SU-DHL-6 (cell line): ENCODE data around the gene GCN1.

Source experiments
- H2AFZ ChIP-seq: fragments of 200-600 bp; sonication (generic); 2 replicates; pipeline ENCODE4 v1.6.1; 2014; ENCODE audit warnings: low read depth, mild to moderate bottlenecking, moderate library complexity, mixed read lengths, antibody characterized with exemption, low read length; ENCODE audit not compliant: severe bottlenecking
- H3F3A ChIP-seq: fragments of 200-600 bp; shearing (Covaris generic); 2 replicates; pipeline ENCODE4 v1.6.0; 2016; ENCODE audit warnings: antibody characterized with exemption, mild to moderate bottlenecking; ENCODE audit not compliant: insufficient read depth
- H3K27ac ChIP-seq: fragments of 200-600 bp; sonication (generic); 2 replicates; pipeline ENCODE4 v1.5.1; 2016; ENCODE audit warnings: low read depth, mild to moderate bottlenecking, low read length, moderate library complexity, mixed read lengths
- H3K27me3 ChIP-seq: fragments of 200-600 bp; sonication (generic), shearing (Covaris generic); 2 replicates; pipeline ENCODE4 v1.6.0; 2014; ENCODE audit warnings: mild to moderate bottlenecking, low read length
- H3K36me3 ChIP-seq: fragments of 200-600 bp; sonication (generic); 2 replicates; pipeline ENCODE4 v1.6.1; 2014; ENCODE audit warnings: mild to moderate bottlenecking, low read length, mixed read lengths
- H3K4me2 ChIP-seq: fragments of 300-600, 200-600 bp; shearing (Covaris generic), sonication (generic); 2 replicates; pipeline ENCODE4 v1.6.0; 2014; ENCODE audit warnings: low read length, low read depth, mild to moderate bottlenecking; ENCODE audit not compliant: poor library complexity, severe bottlenecking
- H3K4me3 ChIP-seq: fragments of 200-600 bp; sonication (generic); 2 replicates; pipeline ENCODE4 v1.5.1; 2014; ENCODE audit warnings: antibody characterized with exemption, low read length, mild to moderate bottlenecking, mixed read lengths; ENCODE audit not compliant: insufficient read depth, poor library complexity, severe bottlenecking
- H3K79me2 ChIP-seq: fragments of 200-600 bp; sonication (generic); 2 replicates; pipeline ENCODE4 v1.6.1; 2014; ENCODE audit warnings: mild to moderate bottlenecking, low read length, moderate library complexity; ENCODE audit not compliant: insufficient read depth
- H3K9ac ChIP-seq: fragments of 200-600 bp; sonication (generic); 2 replicates; pipeline ENCODE4 v1.7.0; 2014; ENCODE audit warnings: mild to moderate bottlenecking, low read length
- H3K9me2 ChIP-seq: fragments of 200-600 bp; sonication (generic); replicated peaks from 2 replicates; pipeline ENCODE4 v1.6.1; 2014; ENCODE audit warnings: low read length; ENCODE audit not compliant: insufficient read depth
- H3K9me3 ChIP-seq: fragments of 200-600 bp; sonication (generic); 2 replicates; pipeline ENCODE4 v1.6.1; 2014; ENCODE audit warnings: low read length, mixed read lengths; ENCODE audit not compliant: insufficient read depth
- H4K20me1 ChIP-seq: fragments of 200-600 bp; sonication (generic); 2 replicates; pipeline ENCODE4 v1.6.1; 2014; ENCODE audit warnings: low read depth, mild to moderate bottlenecking, antibody characterized with exemption, low read length, moderate library complexity, mixed read lengths
- EZH2phosphoT487 ChIP-seq: fragments of 200-600 bp; sonication (generic), shearing (Covaris generic); conservative IDR thresholded peaks from 2 replicates; pipeline ENCODE4 v1.6.1; 2018; ENCODE audit warnings: mild to moderate bottlenecking, antibody characterized with exemption, low read length, moderate library complexity, mixed read lengths
- TF ChIP-seq, protein P1 (sequence below): fragments of 200-600 bp; sonication (generic); IDR thresholded peaks from one replicate; pipeline ENCODE4 v1.5.1; 2017; ENCODE audit warnings: antibody characterized with exemption, mild to moderate bottlenecking, low read length, moderate library complexity; ENCODE audit not compliant: insufficient read depth, poor library complexity, severe bottlenecking

The GCN1 gene

DNA sequence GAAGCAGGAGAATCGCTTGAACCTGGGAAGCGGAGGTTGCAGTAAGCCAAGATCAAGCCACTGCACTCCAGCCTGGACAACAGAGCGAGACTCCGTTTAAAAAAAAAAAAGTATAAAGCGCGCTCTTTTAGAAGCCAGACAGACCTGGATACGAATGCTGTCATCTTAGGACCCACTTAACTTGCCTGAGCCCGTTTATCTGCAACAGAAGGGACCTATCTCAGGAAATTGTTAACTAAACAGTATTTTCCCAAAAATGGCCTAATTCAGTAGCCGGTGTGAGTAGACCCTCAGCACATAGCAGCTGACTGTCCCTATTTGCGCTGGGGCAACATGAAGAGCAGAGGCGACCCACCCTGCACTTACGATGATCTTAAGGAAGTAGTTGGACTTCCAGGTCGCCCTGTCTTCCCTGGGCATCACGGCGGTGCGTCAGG, 5.9 kb upstream of the GCN1 start:
- Histone ChIP-seq H3K27ac (peak overlapping the region; percentile 91), H3K4me2 (peak overlapping the region; percentile 96), H4K20me1 (peaks cover 11% of the 10 kb centered on the region), H3K9me2 (no peaks in the 10 kb centered on the region), H3F3A (peaks cover 54% of the 10 kb centered on the region), H3K36me3 (peaks cover 38% of the 10 kb centered on the region), H3K4me3 (peak overlapping the region; percentile 62), H3K9me3 (no peaks in the 10 kb centered on the region), H2AFZ (no peak overlapping the region), H3K9ac (peak overlapping the region; percentile 93), H3K27me3 (no peaks in the 10 kb centered on the region), H3K79me2 (peaks cover 30% of the 10 kb centered on the region)
- TF ChIP-seq, protein P1, sequence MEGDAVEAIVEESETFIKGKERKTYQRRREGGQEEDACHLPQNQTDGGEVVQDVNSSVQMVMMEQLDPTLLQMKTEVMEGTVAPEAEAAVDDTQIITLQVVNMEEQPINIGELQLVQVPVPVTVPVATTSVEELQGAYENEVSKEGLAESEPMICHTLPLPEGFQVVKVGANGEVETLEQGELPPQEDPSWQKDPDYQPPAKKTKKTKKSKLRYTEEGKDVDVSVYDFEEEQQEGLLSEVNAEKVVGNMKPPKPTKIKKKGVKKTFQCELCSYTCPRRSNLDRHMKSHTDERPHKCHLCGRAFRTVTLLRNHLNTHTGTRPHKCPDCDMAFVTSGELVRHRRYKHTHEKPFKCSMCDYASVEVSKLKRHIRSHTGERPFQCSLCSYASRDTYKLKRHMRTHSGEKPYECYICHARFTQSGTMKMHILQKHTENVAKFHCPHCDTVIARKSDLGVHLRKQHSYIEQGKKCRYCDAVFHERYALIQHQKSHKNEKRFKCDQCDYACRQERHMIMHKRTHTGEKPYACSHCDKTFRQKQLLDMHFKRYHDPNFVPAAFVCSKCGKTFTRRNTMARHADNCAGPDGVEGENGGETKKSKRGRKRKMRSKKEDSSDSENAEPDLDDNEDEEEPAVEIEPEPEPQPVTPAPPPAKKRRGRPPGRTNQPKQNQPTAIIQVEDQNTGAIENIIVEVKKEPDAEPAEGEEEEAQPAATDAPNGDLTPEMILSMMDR: no peak
- TF ChIP-seq EZH2phosphoT487: no peak

DNA sequence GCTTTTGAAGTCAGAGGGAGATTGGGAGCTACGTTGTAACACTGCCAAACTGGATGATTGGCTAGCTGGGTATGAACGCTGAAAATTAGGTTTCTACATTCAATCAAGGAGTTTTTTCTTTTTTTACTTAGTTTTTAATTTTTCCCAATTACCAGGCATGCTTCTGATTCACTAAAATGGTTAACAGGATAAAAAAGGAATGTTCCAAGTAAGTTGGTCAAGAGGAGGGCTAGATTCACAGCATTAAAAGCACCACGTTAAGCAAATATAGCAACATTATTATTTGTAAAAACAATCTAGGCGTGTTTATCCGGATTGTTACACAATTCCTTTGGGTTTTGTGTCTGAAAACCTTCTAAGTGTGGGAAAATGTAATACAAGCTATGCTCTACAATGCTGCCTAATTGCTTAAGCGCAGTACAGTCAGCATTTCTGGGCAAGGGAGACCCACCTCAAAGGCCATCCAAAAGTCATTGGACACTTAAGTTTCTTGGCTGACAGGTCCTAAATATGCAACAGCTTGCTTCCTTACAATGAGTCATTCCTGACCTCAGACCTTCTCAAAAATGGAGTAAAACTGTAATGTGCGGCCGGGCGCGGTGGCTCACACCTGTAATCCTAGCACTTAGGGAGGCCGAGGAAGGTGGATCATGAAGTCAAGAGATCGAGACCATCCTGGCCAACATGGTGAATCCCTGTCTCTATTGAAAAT, 5.2 kb upstream of the GCN1 start:
- no peak overlapping the region for H2AFZ ChIP-seq
- H3K9ac ChIP-seq: peak overlapping the region; percentile 93
- H3K9me3 ChIP-seq: no peaks in the 10 kb centered on the region
- H3K27ac ChIP-seq: peak overlapping the region; percentile 91
- H3F3A ChIP-seq: peaks cover 60% of the 10 kb centered on the region
- H3K9me2 ChIP-seq: no peaks in the 10 kb centered on the region
- H3K4me3 ChIP-seq: peak overlapping the region; percentile 62
- peaks cover 33% of the 10 kb centered on the region for H3K79me2 ChIP-seq
- no peak for TF ChIP-seq EZH2phosphoT487
- TF ChIP-seq, protein P1: no peak
- H3K27me3 ChIP-seq: no peaks in the 10 kb centered on the region
- peaks cover 11% of the 10 kb centered on the region for H4K20me1 ChIP-seq
- H3K4me2 ChIP-seq: peak overlapping the region; percentile 96
- peaks cover 38% of the 10 kb centered on the region for H3K36me3 ChIP-seq

DNA sequence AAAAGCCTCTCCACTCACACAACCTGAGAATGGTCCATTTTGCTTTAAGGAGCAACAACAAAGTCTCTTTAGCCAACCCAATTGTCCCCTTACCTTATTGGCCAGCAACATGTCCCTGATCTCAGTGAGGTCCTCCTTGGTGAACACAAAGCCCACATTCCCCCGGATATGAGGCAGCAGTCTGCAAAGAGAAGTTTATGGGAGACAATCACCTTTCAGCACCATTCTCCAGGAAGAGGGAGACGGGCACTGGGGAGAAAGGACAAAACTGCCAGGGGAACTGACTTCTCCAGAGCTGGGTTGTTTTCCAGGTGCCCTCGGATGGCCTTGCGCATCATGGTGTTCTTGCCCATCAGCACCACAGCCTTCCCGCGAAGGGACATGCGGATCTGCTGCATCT, 4.5 kb upstream of the GCN1 start:
- Histone ChIP-seq H3K79me2 (peaks cover 40% of the 10 kb centered on the region), H3K9me3 (no peaks in the 10 kb centered on the region), H3K27ac (peak overlapping the region; percentile 91), H4K20me1 (peaks cover 11% of the 10 kb centered on the region), H3K9ac (peak overlapping the region; percentile 93), H2AFZ (no peak overlapping the region), H3K27me3 (no peaks in the 10 kb centered on the region), H3K9me2 (no peaks in the 10 kb centered on the region), H3F3A (peaks cover 60% of the 10 kb centered on the region), H3K4me3 (peak overlapping the region; percentile 62), H3K36me3 (peaks cover 38% of the 10 kb centered on the region), H3K4me2 (peak overlapping the region; percentile 96)
- TF ChIP-seq, protein P1: no peak
- TF ChIP-seq EZH2phosphoT487: no peak
